Hepatocyte (in vitro differentiated cells): Measurements from ENCODE around the gene FBXL13. TPM values are rescaled to one million over a fixed set of nuclear protein-coding genes. Genes with fewer than 3 reads are reported as not detected.
A peak's percentile ranks its signal among the peaks of the same experiment; 100 is the strongest.

Experiments used
- DNase-seq: peaks from one replicate; pipeline ENCODE4 v3.0.0-alpha.2; 2016; ENCODE audit warnings: low spot score
- H2AFZ ChIP-seq: fragments of 200-600 bp; sonication (generic); 2 replicates; pipeline ENCODE4 v1.6.0; 2016; ENCODE audit warnings: antibody characterized with exemption, mild to moderate bottlenecking
- H3K27ac ChIP-seq: fragments of 200-600 bp; sonication (generic); 2 replicates; pipeline ENCODE4 v1.5.1; 2016; ENCODE audit warnings: mild to moderate bottlenecking
- H3K27me3 ChIP-seq: fragments of 200-600 bp; sonication (generic); 2 replicates; pipeline ENCODE4 v1.6.1; 2016
- H3K36me3 ChIP-seq: fragments of 200-600 bp; sonication (generic); replicated peaks from 2 replicates; pipeline ENCODE4 v1.5.1; 2016; ENCODE audit warnings: low read depth; ENCODE audit not compliant: insufficient read depth
- H3K4me1 ChIP-seq: fragments of 200-600 bp; sonication (generic); 2 replicates; pipeline ENCODE4 v1.5.1; 2016; ENCODE audit warnings: mild to moderate bottlenecking, moderate library complexity; ENCODE audit not compliant: insufficient read depth
- H3K4me2 ChIP-seq: fragments of 200-600 bp; sonication (generic); 2 replicates; pipeline ENCODE4 v1.6.0; 2016
- H3K4me3 ChIP-seq: fragments of 200-600 bp; sonication (generic); 2 replicates; pipeline ENCODE4 v1.5.1; 2016; ENCODE audit warnings: mild to moderate bottlenecking
- H3K79me2 ChIP-seq: fragments of 200-600 bp; sonication (generic); 2 replicates; pipeline ENCODE4 v1.6.0; 2017; ENCODE audit warnings: mild to moderate bottlenecking
- H3K9me2 ChIP-seq: fragments of 200-600 bp; sonication (generic); replicated peaks from 2 replicates; pipeline ENCODE4 v1.6.0; 2017; ENCODE audit warnings: mild to moderate bottlenecking; ENCODE audit not compliant: insufficient read depth
- H3K9me3 ChIP-seq: fragments of 200-600 bp; sonication (generic); 2 replicates; pipeline ENCODE4 v1.5.1; 2016; ENCODE audit warnings: low read depth, mild to moderate bottlenecking
- H4K20me1 ChIP-seq: fragments of 200-600 bp; sonication (generic); 2 replicates; pipeline ENCODE4 v1.6.0; 2016; ENCODE audit warnings: mild to moderate bottlenecking; ENCODE audit not compliant: insufficient read depth, poor library complexity, severe bottlenecking
- CTCF ChIP-seq: fragments of 200-600 bp; sonication (generic); IDR thresholded peaks from 2 replicates; pipeline ENCODE4 v1.5.1; 2016; ENCODE audit warnings: antibody characterized with exemption, mild to moderate bottlenecking; ENCODE audit not compliant: poor library complexity
- EZH2 ChIP-seq: fragments of 200-600 bp; sonication (generic); IDR thresholded peaks from 2 replicates; pipeline ENCODE4 v1.6.1; 2016; ENCODE audit warnings: antibody characterized with exemption, mild to moderate bottlenecking, borderline replicate concordance
- EZH2phosphoT487 ChIP-seq: fragments of 200-600 bp; sonication (generic); IDR thresholded peaks from one replicate; pipeline ENCODE4 v1.6.1; 2018; ENCODE audit warnings: antibody characterized with exemption, mild to moderate bottlenecking, low read depth, moderate library complexity; ENCODE audit not compliant: unreplicated experiment, severe bottlenecking
- WGBS: methylation state at CpG from one replicate; pipeline ENCODE4 v1.1.6; 2016; ENCODE audit warnings: low lambda C conversion rate; ENCODE audit errors: missing lambda C conversion rate; 5-methylcytosine and 5-hydroxymethylcytosine counted together
- polyA plus RNA-seq: library from polyadenylated mRNA; unstranded; fragments of >200 nt; fragmentation: Nextera tagmentation; extraction: Ambion mirVana; gene quantifications from 2 replicates; pipeline ENCODE4 v1.2.1, GENCODE V29; 2016
- total RNA-seq: library from RNA; depleted of rRNA; stranded (reverse); fragments of >200 nt; gene quantifications from 2 replicates; pipeline ENCODE4 v1.2.3, GENCODE V29; 2014

Gene FBXL13
- total and polyA plus RNA-seq, 2 experiments from 2014 or later, result 0.30 to 1.8 TPM

DNA sequence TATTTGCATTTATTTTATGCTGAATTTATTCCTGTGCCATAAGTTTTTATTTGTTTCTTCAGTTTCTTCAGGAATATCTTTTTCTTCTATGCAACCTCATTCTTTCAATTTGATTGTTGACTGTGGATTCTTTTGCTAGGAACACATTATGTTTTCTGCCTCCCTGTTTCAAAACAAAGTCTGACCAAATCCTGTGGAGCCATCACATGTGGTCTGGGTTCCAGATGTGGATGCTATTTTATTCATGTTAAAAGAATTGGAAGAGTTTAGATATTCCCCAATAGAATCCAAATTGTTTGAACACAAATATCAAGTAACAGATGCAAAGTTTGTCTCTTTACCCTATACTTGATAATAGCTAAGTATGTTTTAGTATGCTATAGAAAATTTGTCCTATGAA lies 218.6 kb downstream of the FBXL13 start:
- no peaks in the 10 kb centered on the region for H3K36me3 ChIP-seq
- H3K79me2 ChIP-seq, result no peaks in the 10 kb centered on the region
- no peaks in the 10 kb centered on the region for H3K9me2 ChIP-seq

GRCh38 chr7:102849538-102849937 lies 225.1 kb downstream of the FBXL13 start:
- H3K9me3 ChIP-seq, result no peaks in the 10 kb centered on the region
- no peaks in the 10 kb centered on the region for H3K36me3 ChIP-seq
- no peak for TF ChIP-seq EZH2phosphoT487
- no peak for TF ChIP-seq EZH2
- TF ChIP-seq CTCF, result no peak
- no peak overlapping the region for H3K4me3 ChIP-seq
- H3K4me2 ChIP-seq, result peak overlapping the region; percentile 33
- H3K27me3 ChIP-seq, result no peaks in the 10 kb centered on the region
- no peak for DNase-seq
- H2AFZ ChIP-seq, result no peak overlapping the region
- no peaks in the 10 kb centered on the region for H3K9me2 ChIP-seq
- H3K4me1 ChIP-seq, result no peaks in the 10 kb centered on the region
- peak overlapping the region; percentile 36 for H3K27ac ChIP-seq
- no peaks in the 10 kb centered on the region for H3K79me2 ChIP-seq
- H4K20me1 ChIP-seq, result no peaks in the 10 kb centered on the region
- WGBS, result 66% methylated on average over 3 of the region's 3 CpGs

More for the DNA sequence above, 218.6 kb downstream of the FBXL13 start:
- TF ChIP-seq EZH2, result no peak
- TF ChIP-seq CTCF, result no peak
- TF ChIP-seq EZH2phosphoT487, result no peak
- Histone ChIP-seq H3K9me3 (no peaks in the 10 kb centered on the region), H3K4me1 (peaks cover 20% of the 10 kb centered on the region), H3K27ac (no peak overlapping the region), H3K4me2 (no peak overlapping the region), H3K4me3 (no peak overlapping the region), H4K20me1 (no peaks in the 10 kb centered on the region), H2AFZ (no peak overlapping the region), H3K27me3 (no peaks in the 10 kb centered on the region)
- no peak for DNase-seq

- H3K9me3 ChIP-seq, result no peaks in the 10 kb centered on the region
- H4K20me1 ChIP-seq, result no peaks in the 10 kb centered on the region
- H2AFZ ChIP-seq, result no peak overlapping the region
- no peak overlapping the region for H3K4me3 ChIP-seq
- DNase-seq, result no peak
- no peaks in the 10 kb centered on the region for H3K79me2 ChIP-seq
- WGBS, result 64% methylated on average over 5 of the region's 5 CpGs
- H3K27me3 ChIP-seq, result no peaks in the 10 kb centered on the region
- H3K9me2 ChIP-seq, result no peaks in the 10 kb centered on the region
- H3K36me3 ChIP-seq, result no peaks in the 10 kb centered on the region
- no peak for TF ChIP-seq EZH2phosphoT487
- TF ChIP-seq CTCF, result no peak
- no peak for TF ChIP-seq EZH2
- no peaks in the 10 kb centered on the region for H3K4me1 ChIP-seq
- peak overlapping the region; percentile 33 for H3K4me2 ChIP-seq
- peak overlapping the region; percentile 51 for H3K27ac ChIP-seq
Observed at GRCh38 chr7:102849079-102849478, 225.5 kb downstream of the FBXL13 start.

DNA sequence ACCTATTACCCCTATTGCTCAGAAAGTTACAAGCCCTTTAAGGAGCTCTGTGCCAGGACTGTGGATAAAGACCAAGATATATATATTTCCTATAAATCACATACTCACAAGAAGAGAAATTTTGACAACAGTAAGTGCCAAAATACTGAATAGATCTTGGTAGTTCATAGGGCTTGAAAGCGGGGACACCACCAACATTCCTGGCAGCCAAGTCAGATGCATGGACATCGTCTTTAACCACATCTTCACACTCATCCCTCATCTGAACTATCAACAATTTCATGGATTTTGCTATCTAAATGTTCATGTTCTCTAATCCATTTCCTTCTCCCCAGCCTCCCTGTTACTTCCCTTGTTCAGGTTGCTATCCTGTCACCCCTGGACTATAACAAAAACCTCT lies 229.2 kb downstream of the FBXL13 start:
- Histone ChIP-seq H2AFZ (no peak overlapping the region), H3K4me1 (peaks cover 6% of the 10 kb centered on the region), H3K79me2 (no peaks in the 10 kb centered on the region), H3K4me2 (no peak overlapping the region), H3K4me3 (no peak overlapping the region), H3K27ac (no peak overlapping the region), H4K20me1 (no peaks in the 10 kb centered on the region), H3K36me3 (no peaks in the 10 kb centered on the region), H3K9me3 (no peaks in the 10 kb centered on the region), H3K9me2 (no peaks in the 10 kb centered on the region), H3K27me3 (no peaks in the 10 kb centered on the region)
- 84% methylated on average over 2 of the region's 2 CpGs for WGBS
- DNase-seq, result no peak
- TF ChIP-seq EZH2, result no peak
- no peak for TF ChIP-seq CTCF
- no peak for TF ChIP-seq EZH2phosphoT487
